HG02885 (cell line): ENCODE results near the gene PIGP.
"Not testable (repeated sequence)": the region's sequence is repeated elsewhere in the genome, so short reads cannot be mapped to it uniquely, and the experiment has no call there.

ENCODE experiments used
- ATAC-seq: cut with Tn5 transposase; IDR thresholded peaks from one replicate; pipeline ENCODE4 v1.9.1; 2021; ENCODE audit warnings: mild to moderate bottlenecking; ENCODE audit not compliant: unreplicated experiment, poor library complexity

PIGP gene

GRCh38 chr21:37045556-37045955 is 27.3 kb downstream of the PIGP start:
- no peak for ATAC-seq

- ATAC-seq: no peak
Observed at GRCh38 chr21:37045149-37045548, 27.7 kb downstream of the PIGP start.

- ATAC-seq: no peak
Observed at GRCh38 chr21:37044643-37045042, 28.2 kb downstream of the PIGP start.

- ATAC-seq: no peak
Observed at GRCh38 chr21:37043818-37044217, 29.1 kb downstream of the PIGP start.

GRCh38 chr21:37041706-37042271 is 31.1 kb downstream of the PIGP start:
- no peak for ATAC-seq

- no peak for ATAC-seq
Observed at GRCh38 chr21:37040212-37040611, 32.7 kb downstream of the PIGP start.

GRCh38 chr21:37039411-37040075 is 33.3 kb downstream of the PIGP start:
- no peak for ATAC-seq

- no peak for ATAC-seq
Observed at GRCh38 chr21:37036177-37036576, 36.7 kb downstream of the PIGP start.

GRCh38 chr21:37034394-37034793 is 38.5 kb downstream of the PIGP start:
- ATAC-seq: not testable (repeated sequence)

- ATAC-seq: no peak
Observed at GRCh38 chr21:37032877-37033471, 39.9 kb downstream of the PIGP start.

GRCh38 chr21:37032293-37032692 is 40.6 kb downstream of the PIGP start:
- ATAC-seq: no peak

- ATAC-seq: no peak
Observed at GRCh38 chr21:37030864-37031263, 42.0 kb downstream of the PIGP start.

- ATAC-seq: no peak
Observed at GRCh38 chr21:37028570-37028969, 44.3 kb downstream of the PIGP start.

- ATAC-seq: no peak
Observed at GRCh38 chr21:37026499-37026898, 46.4 kb downstream of the PIGP start.

- no peak for ATAC-seq
Observed at GRCh38 chr21:37017951-37018679, 54.8 kb downstream of the PIGP start.
